Adipocyte (in vitro differentiated cells): ENCODE results near the gene MDH2.
A peak's percentile ranks its signal among the peaks of the same experiment; 100 is the strongest.
"Not testable (repeated sequence)": the region's sequence is repeated elsewhere in the genome, so short reads cannot be mapped to it uniquely, and the experiment has no call there.

Source experiments
- DNase-seq: peaks from one replicate; pipeline ENCODE4 v3.0.0-alpha.2; 2015; ENCODE audit warnings: low read depth
- H3K27me3 ChIP-seq: replicated peaks from 2 replicates; pipeline ENCODE4 v1.7.0; 2013; ENCODE audit warnings: mild to moderate bottlenecking, low read length, moderate library complexity; ENCODE audit not compliant: control insufficient read depth, insufficient read depth
- H3K36me3 ChIP-seq: 2 replicates; pipeline ENCODE4 v1.7.0; 2013; ENCODE audit warnings: low read length, mild to moderate bottlenecking, moderate library complexity; ENCODE audit not compliant: control insufficient read depth, insufficient read depth, severe bottlenecking
- H3K4me1 ChIP-seq: 2 replicates; pipeline ENCODE4 v1.7.0; 2013; ENCODE audit warnings: mild to moderate bottlenecking, low read length, moderate library complexity; ENCODE audit not compliant: control insufficient read depth, insufficient read depth
- H3K4me3 ChIP-seq: 2 replicates; pipeline ENCODE4 v1.7.0; 2013; ENCODE audit warnings: mild to moderate bottlenecking, low read length, moderate library complexity
- H3K9ac ChIP-seq: 2 replicates; pipeline ENCODE4 v1.7.0; 2013; ENCODE audit warnings: mild to moderate bottlenecking, low read length, moderate library complexity
- H3K9me3 ChIP-seq: 2 replicates; pipeline ENCODE4 v1.7.0; 2013; ENCODE audit warnings: mild to moderate bottlenecking, low read length, moderate library complexity; ENCODE audit not compliant: control insufficient read depth

The MDH2 gene

GRCh38 chr7:76073335-76073990, 25.6 kb downstream of the MDH2 start:
- Histone ChIP-seq H3K4me3 (no peak overlapping the region), H3K9ac (no peak overlapping the region), H3K27me3 (no peaks in the 10 kb centered on the region), H3K9me3 (no peaks in the 10 kb centered on the region), H3K36me3 (no peaks in the 10 kb centered on the region), H3K4me1 (no peaks in the 10 kb centered on the region)
- no peak for DNase-seq

DNA sequence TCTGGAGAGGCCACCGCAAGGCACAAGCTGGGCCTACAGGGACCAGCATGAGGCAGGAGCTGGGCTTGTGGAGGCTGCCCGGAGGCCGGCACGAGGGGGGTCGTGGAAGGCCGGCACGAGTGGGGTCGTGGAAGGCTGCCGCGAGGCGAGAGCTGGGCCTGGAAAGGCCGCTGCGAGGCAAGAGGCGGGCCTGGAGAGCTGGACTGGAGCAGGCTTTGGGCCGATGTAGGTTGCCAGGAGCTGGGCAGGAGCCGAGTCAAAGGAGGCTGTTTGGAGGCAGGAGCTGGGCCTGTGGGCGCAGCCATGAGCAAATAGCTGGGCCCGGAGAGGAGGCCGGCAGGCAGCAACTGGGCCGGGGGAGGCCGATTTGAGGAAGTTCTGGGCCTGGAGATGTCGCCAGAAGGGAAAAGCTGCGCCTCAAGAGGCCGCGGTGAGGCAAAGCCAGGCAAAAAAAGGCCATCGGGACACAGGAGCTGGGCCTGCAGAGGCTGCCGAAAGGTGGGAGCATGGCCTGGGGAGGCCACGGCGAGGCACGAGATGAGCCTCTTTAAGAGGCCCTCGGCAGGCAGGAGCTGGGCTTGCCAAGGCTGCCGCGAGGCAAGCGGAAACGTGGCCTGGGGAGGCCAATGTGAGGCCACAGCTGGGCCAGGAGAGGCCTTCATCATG, 26.5 kb downstream of the MDH2 start:
- Histone ChIP-seq H3K9ac (no peak overlapping the region), H3K9me3 (no peaks in the 10 kb centered on the region), H3K36me3 (no peaks in the 10 kb centered on the region), H3K27me3 (no peaks in the 10 kb centered on the region), H3K4me1 (no peaks in the 10 kb centered on the region), H3K4me3 (no peak overlapping the region)
- no peak for DNase-seq

- no peak for DNase-seq
- Histone ChIP-seq H3K9me3 (no peaks in the 10 kb centered on the region), H3K36me3 (no peaks in the 10 kb centered on the region), H3K4me1 (no peaks in the 10 kb centered on the region), H3K4me3 (no peak overlapping the region), H3K27me3 (no peaks in the 10 kb centered on the region), H3K9ac (no peak overlapping the region)
Observed at GRCh38 chr7:76074972-76075370, 27.1 kb downstream of the MDH2 start.

DNA sequence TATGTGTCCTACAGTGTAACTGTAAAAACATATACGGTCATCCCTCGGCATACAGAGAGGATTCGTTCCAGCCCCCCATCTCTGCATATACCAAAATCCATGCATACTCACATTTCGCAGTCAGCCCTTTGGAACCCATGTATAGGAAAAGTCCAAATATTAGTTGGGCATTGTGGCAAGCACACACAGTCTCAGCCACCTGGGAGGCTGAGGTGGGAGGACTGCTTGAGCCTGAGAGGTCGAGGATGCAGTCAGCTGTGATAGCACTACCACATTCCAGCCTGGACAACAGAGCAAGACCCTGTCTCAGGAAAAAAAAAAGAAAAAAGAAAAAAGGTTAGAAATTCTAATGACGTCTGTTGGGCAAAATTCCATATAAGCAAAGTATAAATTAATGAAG, 29.1 kb downstream of the MDH2 start:
- Histone ChIP-seq H3K9me3 (no peaks in the 10 kb centered on the region), H3K4me3 (no peak overlapping the region), H3K27me3 (no peaks in the 10 kb centered on the region), H3K36me3 (no peaks in the 10 kb centered on the region), H3K4me1 (peaks cover 3% of the 10 kb centered on the region), H3K9ac (no peak overlapping the region)
- no peak for DNase-seq

- H3K36me3 ChIP-seq = no peaks in the 10 kb centered on the region
- no peak overlapping the region for H3K9ac ChIP-seq
- peaks cover 7% of the 10 kb centered on the region for H3K4me1 ChIP-seq
- H3K27me3 ChIP-seq = no peaks in the 10 kb centered on the region
- no peaks in the 10 kb centered on the region for H3K9me3 ChIP-seq
- no peak for DNase-seq
- no peak overlapping the region for H3K4me3 ChIP-seq
Observed at GRCh38 chr7:76077435-76077834, 29.5 kb downstream of the MDH2 start.

DNA sequence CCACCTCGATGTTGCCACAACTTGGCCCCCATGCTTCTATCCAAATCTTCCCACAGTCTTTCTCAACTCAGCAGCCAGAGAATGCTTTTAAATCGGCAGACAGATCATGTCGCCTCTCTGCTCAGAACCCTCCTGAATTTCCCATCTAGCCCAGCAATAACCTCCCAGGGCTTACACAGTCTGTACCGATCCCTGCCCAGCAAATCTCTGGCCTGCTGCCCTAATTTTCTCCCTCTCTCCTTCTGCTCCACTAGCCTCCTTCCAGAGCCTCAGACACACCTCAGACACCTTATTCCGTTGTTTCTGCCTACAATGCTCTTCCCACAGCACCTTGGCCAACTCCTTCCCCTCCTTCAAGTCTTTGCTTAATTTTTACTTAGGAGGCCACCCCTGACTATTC, 32.3 kb downstream of the MDH2 start:
- no peaks in the 10 kb centered on the region for H3K36me3 ChIP-seq
- no peaks in the 10 kb centered on the region for H3K27me3 ChIP-seq
- no peak overlapping the region for H3K9ac ChIP-seq
- H3K4me1 ChIP-seq = peaks cover 13% of the 10 kb centered on the region
- H3K4me3 ChIP-seq = no peak overlapping the region
- DNase-seq = no peak
- no peaks in the 10 kb centered on the region for H3K9me3 ChIP-seq

- not testable (repeated sequence) for H3K27me3 ChIP-seq, DNase-seq, H3K4me3 ChIP-seq, H3K36me3 ChIP-seq, H3K9me3 ChIP-seq, H3K9ac ChIP-seq
- H3K4me1 ChIP-seq = peaks cover 16% of the 10 kb centered on the region
Observed at GRCh38 chr7:76084115-76084514, 36.2 kb downstream of the MDH2 start.

- Histone ChIP-seq H3K4me1 (peaks cover 16% of the 10 kb centered on the region), H3K27me3 (no peaks in the 10 kb centered on the region), H3K9ac (no peak overlapping the region), H3K9me3 (no peaks in the 10 kb centered on the region), H3K36me3 (no peaks in the 10 kb centered on the region), H3K4me3 (no peak overlapping the region)
- no peak for DNase-seq
Observed at GRCh38 chr7:76086070-76086469, 38.2 kb downstream of the MDH2 start.

DNA sequence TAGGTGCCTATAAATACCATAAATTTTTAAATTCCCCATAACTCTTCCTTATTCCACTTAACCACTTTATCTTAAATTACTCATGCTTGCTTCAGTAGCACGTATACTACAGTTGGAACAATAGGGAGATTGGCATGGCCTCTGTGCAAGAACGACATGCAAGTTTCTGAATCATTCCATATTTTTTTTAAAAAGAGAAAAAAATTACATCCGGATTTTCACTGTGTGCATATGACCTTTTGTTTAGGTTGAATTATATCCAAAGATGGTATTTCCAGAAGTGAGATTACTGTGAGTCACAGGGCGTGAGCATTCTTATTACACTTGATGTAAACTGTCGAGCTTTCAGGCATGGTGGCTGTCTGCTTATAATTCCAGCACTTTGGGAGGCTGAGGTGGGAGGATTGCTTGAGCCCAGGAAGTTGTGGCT, 39.5 kb downstream of the MDH2 start:
- H3K9me3 ChIP-seq, H3K27me3 ChIP-seq, H3K36me3 ChIP-seq, H3K4me1 ChIP-seq, H3K4me3 ChIP-seq, H3K9ac ChIP-seq: not testable (repeated sequence)
- DNase-seq = peak; percentile 69

DNA sequence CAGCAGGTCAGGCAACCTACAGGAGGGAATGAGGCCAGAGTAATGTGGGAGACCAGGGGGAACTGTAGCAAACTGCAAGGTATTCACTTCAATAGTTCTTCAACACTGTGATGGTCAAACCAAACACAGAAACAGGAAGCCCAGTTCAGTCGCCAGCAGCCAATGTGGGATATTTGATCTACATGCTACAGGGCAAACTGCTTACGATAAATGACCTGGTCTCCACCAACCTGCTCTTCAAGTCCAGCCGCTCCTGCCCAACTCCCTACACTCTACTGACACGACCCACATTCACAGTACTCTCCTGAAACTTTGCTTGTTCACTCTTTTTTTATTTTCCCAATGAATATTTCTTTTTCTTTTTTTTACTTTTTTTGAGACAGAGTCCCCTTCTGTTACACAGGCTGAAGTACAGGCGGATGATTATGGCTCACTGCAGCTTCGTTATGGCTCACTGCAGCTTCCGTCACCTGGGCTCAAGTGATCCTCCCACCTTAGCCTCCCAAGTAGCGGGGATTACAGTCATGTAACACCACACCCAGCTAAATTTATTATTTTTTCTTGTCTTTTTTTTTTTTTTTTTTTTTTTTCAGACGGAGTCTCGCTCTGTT, 42.1 kb downstream of the MDH2 start:
- Histone ChIP-seq H3K9me3 (no peaks in the 10 kb centered on the region), H3K4me3 (no peak overlapping the region), H3K4me1 (peaks cover 4% of the 10 kb centered on the region), H3K36me3 (no peaks in the 10 kb centered on the region), H3K27me3 (no peaks in the 10 kb centered on the region), H3K9ac (no peak overlapping the region)
- DNase-seq = no peak

- H3K36me3 ChIP-seq = no peaks in the 10 kb centered on the region
- H3K9me3 ChIP-seq = no peaks in the 10 kb centered on the region
- no peak overlapping the region for H3K4me3 ChIP-seq
- no peak overlapping the region for H3K9ac ChIP-seq
- no peak for DNase-seq
- no peaks in the 10 kb centered on the region for H3K4me1 ChIP-seq
- H3K27me3 ChIP-seq = no peaks in the 10 kb centered on the region
Observed at GRCh38 chr7:76091506-76091905, 43.6 kb downstream of the MDH2 start.
